ENCODE data around the gene LRP1. TPM values are rescaled to one million over a fixed set of nuclear protein-coding genes. Genes with fewer than 3 reads are reported as not detected.

The LRP1 gene
- total and polyA plus RNA-seq, 2 experiments from 2014 or later = 28.5 to 77.5 TPM

GRCh38 chr12:57196439-57196838 lies 68.2 kb downstream of the LRP1 start:
- Histone ChIP-seq H3K4me1 (ENCODE audit: low read depth) (no peaks in the 10 kb centered on the region), H3K9me3 (ENCODE audit: low read depth) (no peaks in the 10 kb centered on the region), H3K27ac (no peak overlapping the region), H3K4me3 (no peak overlapping the region), H3K27me3 (no peaks in the 10 kb centered on the region), H3K36me3 (peaks cover 57% of the 10 kb centered on the region)
- no peak for DNase-seq (ENCODE audit: low read depth in 1 of 2, low spot score in 1 of 2)
- no peak for TF ChIP-seq CTCF (IDR thresholded peaks at IDR 0.05; ENCODE audit: low read depth, low read length)

- H3K36me3 ChIP-seq = peaks cover 58% of the 10 kb centered on the region
- no peak overlapping the region for H3K4me3 ChIP-seq
- H3K27ac ChIP-seq = no peak overlapping the region
- H3K27me3 ChIP-seq = no peaks in the 10 kb centered on the region
- H3K9me3 ChIP-seq (ENCODE audit: low read depth) = no peaks in the 10 kb centered on the region
- DNase-seq (ENCODE audit: low read depth in 1 of 2, low spot score in 1 of 2) = no peak
- no peak for TF ChIP-seq CTCF (IDR thresholded peaks at IDR 0.05; ENCODE audit: low read depth, low read length)
- H3K4me1 ChIP-seq (ENCODE audit: low read depth) = no peaks in the 10 kb centered on the region
These were observed 68.7 kb downstream of the LRP1 start for GRCh38 chr12:57196956-57197355.

- Histone ChIP-seq H3K27me3 (no peaks in the 10 kb centered on the region), H3K4me1 (ENCODE audit: low read depth) (no peaks in the 10 kb centered on the region), H3K36me3 (peaks cover 55% of the 10 kb centered on the region), H3K27ac (no peak overlapping the region), H3K4me3 (no peak overlapping the region), H3K9me3 (ENCODE audit: low read depth) (no peaks in the 10 kb centered on the region)
- no peak for TF ChIP-seq CTCF (IDR thresholded peaks at IDR 0.05; ENCODE audit: low read depth, low read length)
- DNase-seq (ENCODE audit: low read depth in 1 of 2, low spot score in 1 of 2) = no peak
These were observed 70.0 kb downstream of the LRP1 start for GRCh38 chr12:57198329-57198728.

- Histone ChIP-seq H3K36me3 (peaks cover 55% of the 10 kb centered on the region), H3K9me3 (ENCODE audit: low read depth) (no peaks in the 10 kb centered on the region), H3K27me3 (no peaks in the 10 kb centered on the region), H3K27ac (no peak overlapping the region), H3K4me3 (no peak overlapping the region), H3K4me1 (ENCODE audit: low read depth) (no peaks in the 10 kb centered on the region)
- no peak for TF ChIP-seq CTCF (IDR thresholded peaks at IDR 0.05; ENCODE audit: low read depth, low read length)
- DNase-seq (ENCODE audit: low read depth in 1 of 2, low spot score in 1 of 2) = no peak
These were observed 70.9 kb downstream of the LRP1 start for GRCh38 chr12:57199191-57199590.

- no peak overlapping the region for H3K27ac ChIP-seq
- H3K4me1 ChIP-seq (ENCODE audit: low read depth) = no peaks in the 10 kb centered on the region
- no peak overlapping the region for H3K4me3 ChIP-seq
- no peak for DNase-seq (ENCODE audit: low read depth in 1 of 2, low spot score in 1 of 2)
- TF ChIP-seq CTCF (IDR thresholded peaks at IDR 0.05; ENCODE audit: low read depth, low read length) = no peak
- H3K9me3 ChIP-seq (ENCODE audit: low read depth) = no peaks in the 10 kb centered on the region
- no peaks in the 10 kb centered on the region for H3K27me3 ChIP-seq
- peaks cover 49% of the 10 kb centered on the region for H3K36me3 ChIP-seq
These were observed 72.2 kb downstream of the LRP1 start for GRCh38 chr12:57200497-57200896.

DNA sequence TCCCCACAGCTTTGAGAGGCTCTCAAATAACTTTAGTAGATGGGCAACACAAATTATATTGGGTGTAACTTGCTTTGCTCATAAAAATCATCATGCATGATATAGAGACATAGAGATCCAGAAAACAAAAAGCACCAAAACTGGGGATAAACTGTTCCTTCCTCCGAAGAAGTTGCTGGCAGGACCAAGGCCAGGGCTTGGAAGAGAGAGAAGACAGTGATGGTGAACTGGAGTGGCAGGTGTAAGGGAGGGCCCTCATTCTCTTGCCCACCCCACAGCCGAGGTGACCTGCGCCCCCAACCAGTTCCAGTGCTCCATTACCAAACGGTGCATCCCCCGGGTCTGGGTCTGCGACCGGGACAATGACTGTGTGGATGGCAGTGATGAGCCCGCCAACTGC lies 72.9 kb downstream of the LRP1 start:
- no peaks in the 10 kb centered on the region for H3K4me1 ChIP-seq (ENCODE audit: low read depth)

More for the DNA sequence above, 72.9 kb downstream of the LRP1 start:
- Histone ChIP-seq H3K4me3 (no peak overlapping the region), H3K9me3 (ENCODE audit: low read depth) (no peaks in the 10 kb centered on the region), H3K27me3 (no peaks in the 10 kb centered on the region), H3K36me3 (peaks cover 49% of the 10 kb centered on the region), H3K27ac (no peak overlapping the region)
- DNase-seq (ENCODE audit: low read depth in 1 of 2, low spot score in 1 of 2) = no peak
- TF ChIP-seq CTCF (IDR thresholded peaks at IDR 0.05; ENCODE audit: low read depth, low read length) = no peak

All from cardiac muscle cell (in vitro differentiated cells and primary cell).